Measurements from ENCODE around the gene TP63. TPM values are rescaled to one million over a fixed set of nuclear protein-coding genes. Genes with fewer than 3 reads are reported as not detected.

The TP63 gene
- total RNA-seq, 1 donor from 2014 or later = 144 TPM

- no peaks in the 10 kb centered on the region for H3K9me3 ChIP-seq
- peak overlapping the region; percentile 22 for H3K27ac ChIP-seq
Observed at GRCh38 chr3:189813647-189814240, 182.6 kb downstream of the TP63 start.

GRCh38 chr3:189820365-189820720 is 189.2 kb downstream of the TP63 start:
- Histone ChIP-seq H3K36me3 (no peaks in the 10 kb centered on the region), H3K4me1 (peaks cover 11% of the 10 kb centered on the region), H3K27ac (no peak overlapping the region), H3K27me3 (no peaks in the 10 kb centered on the region), H3K4me3 (no peak overlapping the region), H3K9me3 (no peaks in the 10 kb centered on the region)
- TF ChIP-seq POLR2A (IDR thresholded peaks at IDR 0.05) (no peak), POLR2AphosphoS5 (IDR thresholded peaks at IDR 0.05; ENCODE audit: insufficient read depth in 1 of 2, low read depth in 1 of 2) (no peak)
- TF ChIP-seq, protein P1, sequence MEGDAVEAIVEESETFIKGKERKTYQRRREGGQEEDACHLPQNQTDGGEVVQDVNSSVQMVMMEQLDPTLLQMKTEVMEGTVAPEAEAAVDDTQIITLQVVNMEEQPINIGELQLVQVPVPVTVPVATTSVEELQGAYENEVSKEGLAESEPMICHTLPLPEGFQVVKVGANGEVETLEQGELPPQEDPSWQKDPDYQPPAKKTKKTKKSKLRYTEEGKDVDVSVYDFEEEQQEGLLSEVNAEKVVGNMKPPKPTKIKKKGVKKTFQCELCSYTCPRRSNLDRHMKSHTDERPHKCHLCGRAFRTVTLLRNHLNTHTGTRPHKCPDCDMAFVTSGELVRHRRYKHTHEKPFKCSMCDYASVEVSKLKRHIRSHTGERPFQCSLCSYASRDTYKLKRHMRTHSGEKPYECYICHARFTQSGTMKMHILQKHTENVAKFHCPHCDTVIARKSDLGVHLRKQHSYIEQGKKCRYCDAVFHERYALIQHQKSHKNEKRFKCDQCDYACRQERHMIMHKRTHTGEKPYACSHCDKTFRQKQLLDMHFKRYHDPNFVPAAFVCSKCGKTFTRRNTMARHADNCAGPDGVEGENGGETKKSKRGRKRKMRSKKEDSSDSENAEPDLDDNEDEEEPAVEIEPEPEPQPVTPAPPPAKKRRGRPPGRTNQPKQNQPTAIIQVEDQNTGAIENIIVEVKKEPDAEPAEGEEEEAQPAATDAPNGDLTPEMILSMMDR (IDR thresholded peaks at IDR 0.05) = no peak
- no peak for DNase-seq (ENCODE audit: extremely low spot score in 2 of 2)
- intact Hi-C loops (cut with DNase I) = no loop called here

More at GRCh38 chr3:189813647-189814240, 182.6 kb downstream of the TP63 start:
- intact Hi-C loops (cut with DNase I) = loop anchor here (5.0 kb wide), 1 partner anchor 1996 kb away; no protein-coding TSS in a partner anchor
- Histone ChIP-seq H3K36me3 (no peaks in the 10 kb centered on the region), H3K27me3 (no peaks in the 10 kb centered on the region), H3K4me1 (no peaks in the 10 kb centered on the region), H3K4me3 (no peak overlapping the region)
- no peak for DNase-seq (ENCODE audit: extremely low spot score in 2 of 2)
- TF ChIP-seq POLR2AphosphoS5 (IDR thresholded peaks at IDR 0.05; ENCODE audit: insufficient read depth in 1 of 2, low read depth in 1 of 2) = no peak
- TF ChIP-seq, protein P1 (IDR thresholded peaks at IDR 0.05) = no peak

- Histone ChIP-seq H3K9me3 (no peaks in the 10 kb centered on the region), H3K27ac (no peak overlapping the region), H3K36me3 (no peaks in the 10 kb centered on the region), H3K4me1 (peaks cover 20% of the 10 kb centered on the region), H3K27me3 (no peaks in the 10 kb centered on the region), H3K4me3 (no peak overlapping the region)
- intact Hi-C loops (cut with DNase I) = no loop called here
- TF ChIP-seq POLR2A (IDR thresholded peaks at IDR 0.05) (no peak), POLR2AphosphoS5 (IDR thresholded peaks at IDR 0.05; ENCODE audit: insufficient read depth in 1 of 2, low read depth in 1 of 2) (no peak)
- TF ChIP-seq, protein P1 (IDR thresholded peaks at IDR 0.05) = no peak
- DNase-seq (ENCODE audit: extremely low spot score in 2 of 2) = no peak
Observed at GRCh38 chr3:189821262-189821661, 190.1 kb downstream of the TP63 start.

DNA sequence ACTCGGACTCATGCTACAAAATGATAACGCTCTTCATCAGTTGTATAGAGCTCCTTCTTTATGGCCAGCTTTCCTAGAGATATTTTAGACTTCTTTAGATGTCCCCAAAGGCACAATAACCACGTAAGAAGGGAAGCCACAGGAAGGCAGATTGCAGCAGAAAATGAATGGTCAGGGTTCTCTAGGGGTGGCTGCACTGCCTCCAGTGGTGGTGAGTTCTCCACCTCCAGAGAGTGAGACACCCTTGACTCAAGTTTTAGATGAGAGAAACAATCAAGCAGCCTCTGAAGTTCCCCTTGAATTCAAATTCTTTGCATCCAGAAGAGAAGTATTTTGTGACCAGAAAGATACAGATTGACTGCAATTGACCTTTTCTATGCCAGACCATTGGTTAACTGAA is 191.5 kb downstream of the TP63 start:
- Histone ChIP-seq H3K27ac (peak overlapping the region; percentile 8), H3K4me1 (peaks cover 31% of the 10 kb centered on the region), H3K36me3 (no peaks in the 10 kb centered on the region), H3K4me3 (no peak overlapping the region), H3K27me3 (no peaks in the 10 kb centered on the region), H3K9me3 (no peaks in the 10 kb centered on the region)
- no peak for TF ChIP-seq POLR2AphosphoS5 (IDR thresholded peaks at IDR 0.05; ENCODE audit: insufficient read depth in 1 of 2, low read depth in 1 of 2)
- TF ChIP-seq, protein P1 (IDR thresholded peaks at IDR 0.05) = no peak
- no peak for TF ChIP-seq POLR2A (IDR thresholded peaks at IDR 0.05)
- no peak for DNase-seq (ENCODE audit: extremely low spot score in 2 of 2)
- intact Hi-C loops (cut with DNase I) = no loop called here

DNA sequence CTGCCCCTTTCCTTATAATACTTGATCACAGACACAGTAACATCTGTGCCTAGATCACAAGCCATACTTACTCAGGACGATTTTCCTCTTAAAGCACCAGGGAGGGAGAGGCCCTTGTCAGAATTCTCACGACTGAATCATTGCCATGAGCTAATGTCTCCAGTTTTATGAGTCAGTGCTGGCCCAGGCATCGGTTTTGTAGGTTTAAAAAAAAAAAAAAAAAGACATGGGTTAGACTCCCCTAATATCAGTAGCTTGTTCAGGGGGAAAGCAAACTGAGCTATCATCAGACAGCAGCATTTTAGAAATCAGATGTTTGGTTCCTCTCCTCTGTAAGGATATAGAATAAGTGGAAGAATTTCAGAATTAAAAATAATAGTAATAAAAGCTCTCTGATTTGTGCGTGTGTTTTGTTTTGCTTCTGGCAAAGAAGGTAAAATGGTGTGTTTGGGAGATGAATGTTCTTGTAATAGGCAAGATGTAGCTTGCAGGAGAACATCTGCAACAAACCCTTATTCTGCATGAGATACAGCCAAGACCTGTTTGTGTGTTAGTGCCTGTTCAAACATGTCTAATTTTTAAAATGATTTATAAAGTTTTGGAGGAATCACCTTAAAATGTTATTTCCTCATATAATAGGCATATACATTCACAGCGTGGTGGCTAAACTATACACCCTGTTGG is 193.6 kb downstream of the TP63 start:
- peak overlapping the region; percentile 75 for H3K27ac ChIP-seq

More for the DNA sequence above, 193.6 kb downstream of the TP63 start:
- H3K27me3 ChIP-seq = no peaks in the 10 kb centered on the region
- H3K36me3 ChIP-seq = no peaks in the 10 kb centered on the region
- no peak overlapping the region for H3K4me3 ChIP-seq
- no peaks in the 10 kb centered on the region for H3K9me3 ChIP-seq
- intact Hi-C loops (cut with DNase I) = no loop called here
- no peak for DNase-seq (ENCODE audit: extremely low spot score in 2 of 2)
- peaks cover 34% of the 10 kb centered on the region for H3K4me1 ChIP-seq
- peak in 1 of 2 donors; percentile 76 for TF ChIP-seq POLR2AphosphoS5 (IDR thresholded peaks at IDR 0.05; ENCODE audit: insufficient read depth in 1 of 2, low read depth in 1 of 2)
- no peak for TF ChIP-seq POLR2A (IDR thresholded peaks at IDR 0.05)
